GM21723 (cell line): Measurements from ENCODE around the gene TM9SF4.

ENCODE experiments used
- ATAC-seq: cut with Tn5 transposase; IDR thresholded peaks from one replicate; pipeline ENCODE4 v1.9.1; 2021; ENCODE audit warnings: mild to moderate bottlenecking, moderate library complexity; ENCODE audit not compliant: unreplicated experiment

Gene TM9SF4

GRCh38 chr20:32126919-32127318, 17.4 kb downstream of the TM9SF4 start:
- ATAC-seq: no peak

GRCh38 chr20:32127347-32127746, 17.8 kb downstream of the TM9SF4 start:
- no peak for ATAC-seq

- ATAC-seq: no peak
These were observed 18.7 kb downstream of the TM9SF4 start for GRCh38 chr20:32128167-32128566.

GRCh38 chr20:32129863-32130262, 20.3 kb downstream of the TM9SF4 start:
- ATAC-seq: no peak

- ATAC-seq: no peak
These were observed 20.8 kb downstream of the TM9SF4 start for GRCh38 chr20:32130352-32130751.

- no peak for ATAC-seq
These were observed 21.5 kb downstream of the TM9SF4 start for GRCh38 chr20:32130965-32131364.

GRCh38 chr20:32132911-32133549, 23.5 kb downstream of the TM9SF4 start:
- no peak for ATAC-seq

GRCh38 chr20:32134026-32134425, 24.5 kb downstream of the TM9SF4 start:
- no peak for ATAC-seq

GRCh38 chr20:32135983-32136515, 26.5 kb downstream of the TM9SF4 start:
- no peak for ATAC-seq

- no peak for ATAC-seq
These were observed 29.4 kb downstream of the TM9SF4 start for GRCh38 chr20:32138921-32139320.

- no peak for ATAC-seq
These were observed 30.4 kb downstream of the TM9SF4 start for GRCh38 chr20:32139947-32140346.

- no peak for ATAC-seq
These were observed 31.1 kb downstream of the TM9SF4 start for GRCh38 chr20:32140603-32141002.

- no peak for ATAC-seq
These were observed 32.0 kb downstream of the TM9SF4 start for GRCh38 chr20:32141465-32141980.

- no peak for ATAC-seq
These were observed 32.6 kb downstream of the TM9SF4 start for GRCh38 chr20:32142088-32142487.

- ATAC-seq: no peak
These were observed 33.5 kb downstream of the TM9SF4 start for GRCh38 chr20:32142991-32143390.

GRCh38 chr20:32144898-32145662, 35.6 kb downstream of the TM9SF4 start:
- no peak for ATAC-seq

GRCh38 chr20:32149566-32150170, 40.2 kb downstream of the TM9SF4 start:
- ATAC-seq: no peak

- ATAC-seq: no peak
These were observed 40.9 kb downstream of the TM9SF4 start for GRCh38 chr20:32150291-32150848.

GRCh38 chr20:32152421-32153155, 43.1 kb downstream of the TM9SF4 start:
- no peak for ATAC-seq

- no peak for ATAC-seq
These were observed 43.7 kb downstream of the TM9SF4 start for GRCh38 chr20:32153156-32153665.
